PC-3 (cell line): ENCODE measurements around the gene UGT3A2. TPM values are rescaled to one million over a fixed set of nuclear protein-coding genes. Genes with fewer than 3 reads are reported as not detected.

Experiments used
- ATAC-seq: fragments of 200-7000 bp; cut with Tn5 transposase; 2 replicates; pipeline ENCODE4 v1.9.1; 2020; ENCODE audit warnings: mild to moderate bottlenecking, moderate library complexity
- BruUV-seq: library from RNA; stranded (reverse); fragments of 400-500 nt; replicated peaks from 2 replicates; lab custom pipeline; 2021; lab: Mats Ljungman, UMichigan
- CTCF ChIA-PET: fragments of 300-600 bp; sonication (Branson Sonifier 250); formaldehyde crosslinking; loops from one replicate; lab custom pipeline; 2022; ENCODE audit warnings: antibody characterized with exemption; lab: Charles Lee
- POLR2A ChIA-PET: fragments of 300-600 bp; sonication (Branson Sonifier 250); formaldehyde crosslinking; loops from one replicate; lab custom pipeline; 2022; ENCODE audit warnings: antibody characterized with exemption; ENCODE audit not compliant: unreplicated experiment; lab: Charles Lee
- DNase-seq: peaks from one replicate; pipeline ENCODE4 v3.0.0-alpha.2; 2015
- H2AFZ ChIP-seq: fragments of 300-600 bp; sonication (generic); 2 replicates; pipeline ENCODE4 v1.6.0; 2016; ENCODE audit warnings: antibody characterized with exemption, low read length
- H3F3A ChIP-seq: fragments of 300-600 bp; sonication (generic); one replicate; pipeline ENCODE4 v1.6.0; 2017; ENCODE audit warnings: antibody characterized with exemption, low read length, control low read depth, mild to moderate bottlenecking; ENCODE audit not compliant: unreplicated experiment
- H3K27ac ChIP-seq: fragments of 300-600 bp; sonication (generic); 2 replicates; pipeline ENCODE4 v1.5.1; 2016; ENCODE audit warnings: mild to moderate bottlenecking, low read length
- H3K27me3 ChIP-seq: fragments of 300-600 bp; sonication (generic); 2 replicates; pipeline ENCODE4 v1.6.1; 2016; ENCODE audit warnings: low read length, mixed read lengths
- H3K36me3 ChIP-seq: fragments of 300-600 bp; sonication (generic); 2 replicates; pipeline ENCODE4 v1.6.1; 2016; ENCODE audit warnings: low read depth, mixed run types, low read length, mixed read lengths
- H3K4me1 ChIP-seq: fragments of 300-600 bp; sonication (generic); 2 replicates; pipeline ENCODE4 v1.5.1; 2016; ENCODE audit warnings: low read length; ENCODE audit not compliant: insufficient read depth
- H3K4me2 ChIP-seq: fragments of 300-600 bp; sonication (generic); 2 replicates; pipeline ENCODE4 v1.6.0; 2016; ENCODE audit warnings: low read length
- H3K4me3 ChIP-seq: fragments of 300-600 bp; sonication (generic); 2 replicates; pipeline ENCODE4 v1.5.1; 2016; ENCODE audit warnings: mild to moderate bottlenecking, low read length, mixed read lengths
- H3K79me2 ChIP-seq: fragments of 300-600 bp; sonication (generic); 2 replicates; pipeline ENCODE4 v1.6.1; 2017; ENCODE audit warnings: low read length, mixed read lengths
- H3K9ac ChIP-seq: fragments of 300-600 bp; sonication (generic); 2 replicates; pipeline ENCODE4 v1.6.0; 2016; ENCODE audit warnings: mild to moderate bottlenecking, low read length
- H3K9me2 ChIP-seq: fragments of 300-600 bp; sonication (generic); replicated peaks from 2 replicates; pipeline ENCODE4 v1.6.1; 2016; ENCODE audit warnings: mixed run types, low read length, mixed read lengths
- H3K9me3 ChIP-seq: fragments of 300-600 bp; sonication (generic); 2 replicates; pipeline ENCODE4 v1.6.1; 2016; ENCODE audit warnings: low read length, mixed read lengths
- H4K20me1 ChIP-seq: fragments of 300-600 bp; sonication (generic); 2 replicates; pipeline ENCODE4 v1.6.1; 2016; ENCODE audit warnings: low read length, mixed read lengths
- CTCF ChIP-seq: fragments of 300-600 bp; sonication (generic); conservative IDR thresholded peaks from 2 replicates; pipeline ENCODE4 v1.5.1; 2017; ENCODE audit warnings: antibody characterized with exemption, low read depth, mild to moderate bottlenecking, low read length
- EZH2 ChIP-seq: fragments of 300-600 bp; sonication (generic); IDR thresholded peaks from one replicate; pipeline ENCODE4 v1.6.1; 2017; ENCODE audit warnings: antibody characterized with exemption, mild to moderate bottlenecking, low read length; ENCODE audit not compliant: unreplicated experiment
- EZH2phosphoT487 ChIP-seq: fragments of 300-600 bp; sonication (generic); IDR thresholded peaks from 2 replicates; pipeline ENCODE4 v1.6.1; 2018; ENCODE audit warnings: mild to moderate bottlenecking, antibody characterized with exemption, low read length, borderline replicate concordance
- intact Hi-C: fragments of 100-400 bp; cut with micrococcal nuclease; formaldehyde crosslinking; loops from 2 replicates; pipeline ENCODE4 v1.9.0; 2023
- total RNA-seq: library from RNA; depleted of rRNA; stranded (reverse); fragments of >200 nt; gene quantifications from 2 replicates; pipeline ENCODE4 v1.2.3, GENCODE V29; 2014

Gene UGT3A2
- total RNA-seq, 1 experiment from 2014 or later = not detected

DNA sequence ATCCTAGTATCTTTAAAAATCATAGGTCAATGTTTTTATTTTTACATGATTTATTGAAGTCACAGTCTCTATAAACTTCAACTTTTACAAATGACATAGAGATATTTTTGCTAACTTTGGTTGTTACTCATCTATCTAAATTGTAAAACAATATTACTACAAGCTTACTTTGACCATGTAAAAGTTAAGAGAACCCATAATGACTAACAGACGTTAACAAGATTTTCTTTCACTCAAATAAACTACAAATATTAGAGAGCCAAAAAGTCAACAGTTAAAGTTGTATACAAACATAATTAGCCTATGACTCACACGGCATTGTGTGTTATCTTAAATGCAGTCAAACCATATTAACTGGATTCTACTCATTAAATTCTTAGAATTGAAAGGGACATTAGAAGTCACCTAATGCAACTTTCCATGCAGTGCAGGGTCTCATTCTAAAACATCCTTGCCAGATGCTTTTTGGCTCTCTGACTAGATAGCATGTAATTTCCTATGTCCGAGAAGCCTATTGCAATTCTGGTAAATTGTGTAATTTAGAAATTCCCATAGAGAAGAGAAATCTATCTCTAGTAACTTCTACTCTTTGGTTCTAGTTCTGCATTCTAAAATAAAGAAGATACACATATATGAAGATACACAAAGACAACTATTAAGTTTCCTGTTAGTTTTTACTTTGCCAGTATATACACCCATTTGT lies 42.2 kb upstream of the UGT3A2 start:
- Histone ChIP-seq H3K36me3 (peaks cover 7% of the 10 kb centered on the region; the same call in 1 of the 2 replicates), H3K79me2 (no peaks in the 10 kb centered on the region), H3K27ac (peak overlapping the region; percentile 20; the same call in 1 of the 2 replicates), H3K4me2 (peak overlapping the region; percentile 18; the same call in 1 of the 2 replicates), H3K9ac (no peak overlapping the region), H3K4me3 (no peak overlapping the region), H3K27me3 (no peaks in the 10 kb centered on the region), H3K9me2 (no peaks in the 10 kb centered on the region), H3K4me1 (peaks cover 16% of the 10 kb centered on the region), H3F3A (no peaks in the 10 kb centered on the region), H2AFZ (no peak overlapping the region), H3K9me3 (no peaks in the 10 kb centered on the region), H4K20me1 (no peaks in the 10 kb centered on the region)
- POLR2A ChIA-PET = interaction anchor here (0.6 to 0.7 kb wide), 2 partner anchors 42 to 225 kb away, joined by 4 read pairs; no protein-coding TSS in a partner anchor
- CTCF ChIA-PET = interaction anchor here (1.0 kb wide), 1 partner anchor 30 kb away, joined by 10 read pairs; no protein-coding TSS in a partner anchor
- intact Hi-C loops = loop anchor here (1.0 to 2.0 kb wide), 2 partner anchors 30 to 40 kb away; no protein-coding TSS in a partner anchor
- ATAC-seq (peak; percentile 94), DNase-seq (peak; percentile 69)
- TF ChIP-seq EZH2 (no peak), EZH2phosphoT487 (no peak), CTCF (no peak)
- no TSS peak for BruUV-seq

- no peak for DNase-seq
- ChIA-PET CTCF (no interaction called here), POLR2A (interaction anchor here (0.5 kb wide), 1 partner anchor 14 kb away, joined by 7 read pairs; no protein-coding TSS in a partner anchor)
- Histone ChIP-seq H3K9ac (no peak overlapping the region), H3K79me2 (no peaks in the 10 kb centered on the region), H3K27ac (no peak overlapping the region), H3K9me3 (no peaks in the 10 kb centered on the region), H3K4me3 (no peak overlapping the region), H3F3A (no peaks in the 10 kb centered on the region), H4K20me1 (no peaks in the 10 kb centered on the region), H3K36me3 (peaks cover 7% of the 10 kb centered on the region; the same call in 1 of the 2 replicates), H2AFZ (no peak overlapping the region), H3K9me2 (no peaks in the 10 kb centered on the region), H3K4me1 (peaks cover 16% of the 10 kb centered on the region), H3K27me3 (no peaks in the 10 kb centered on the region), H3K4me2 (no peak overlapping the region)
- intact Hi-C loops = no loop called here
- ATAC-seq = no peak
- no peak for TF ChIP-seq EZH2
- no peak for TF ChIP-seq EZH2phosphoT487
- no peak for TF ChIP-seq CTCF
- BruUV-seq = no TSS peak
These were observed 39.1 kb upstream of the UGT3A2 start for GRCh38 chr5:36105819-36106218.

- no TSS peak for BruUV-seq
- H3K79me2 ChIP-seq = no peaks in the 10 kb centered on the region
- no peak overlapping the region for H3K4me3 ChIP-seq
- no peak for DNase-seq
- ATAC-seq = no peak
- no peak overlapping the region for H3K27ac ChIP-seq
- peaks cover 9% of the 10 kb centered on the region; the same call in 1 of the 2 replicates for H3K9me3 ChIP-seq
- ChIA-PET POLR2A (no interaction called here), CTCF (no interaction called here)
- no peaks in the 10 kb centered on the region for H3K4me1 ChIP-seq
- H3K4me2 ChIP-seq = no peak overlapping the region
- H3K27me3 ChIP-seq = no peaks in the 10 kb centered on the region
- H3K9me2 ChIP-seq = no peaks in the 10 kb centered on the region
- no peaks in the 10 kb centered on the region for H3F3A ChIP-seq
- H3K9ac ChIP-seq = no peak overlapping the region
- no peaks in the 10 kb centered on the region for H3K36me3 ChIP-seq
- H2AFZ ChIP-seq = no peak overlapping the region
- intact Hi-C loops = no loop called here
- TF ChIP-seq EZH2phosphoT487 (no peak), EZH2 (no peak)
- H4K20me1 ChIP-seq = no peaks in the 10 kb centered on the region
These were observed 33.1 kb upstream of the UGT3A2 start for GRCh38 chr5:36099748-36100147.
